Upper lobe of right lung (tissue), 1 donor: ENCODE measurements around the gene TCEAL5. TPM values are rescaled to one million over a fixed set of nuclear protein-coding genes. Genes with fewer than 3 reads are reported as not detected.

Experiments used
- total RNA-seq: library from RNA; stranded (reverse); fragmentation: NEBNext Ultra II Directional; extraction: Animal tissue kit (Norgen Biotek cat#: 25700); gene quantifications from one replicate; pipeline ENCODE4 v1.2.1, GENCODE V29; 2021
- donor health status: DM: no; HTN: yes; CAD: no; lungs with severe emphysema.

The TCEAL5 gene
- total RNA-seq, 1 donor from 2014 or later = not detected

Other genes with a start within 250 kb of the TCEAL5 start
- 1.0 TPM for gene BEX1, start 212.6 kb downstream of the TCEAL5 start, total RNA-seq
- gene NXF3, start 183.6 kb downstream of the TCEAL5 start, total RNA-seq = 14.1 TPM
- gene BEX4, start 61.6 kb downstream of the TCEAL5 start, total RNA-seq = 36.1 TPM
- 42.9 TPM for gene TCEAL8, start 21.6 kb downstream of the TCEAL5 start, total RNA-seq
- gene BEX2, start 34.2 kb upstream of the TCEAL5 start, total RNA-seq = 16.9 TPM
- 2.6 TPM for gene TCEAL7, start 53.5 kb upstream of the TCEAL5 start, total RNA-seq
- gene TCEAL9, start 79.8 kb upstream of the TCEAL5 start, total RNA-seq = 45.4 TPM
- gene BEX3, start 99.8 kb upstream of the TCEAL5 start, total RNA-seq = 124 TPM
- 1.1 TPM for gene RAB40A, start 242.7 kb upstream of the TCEAL5 start, total RNA-seq